ENCODE measurements around the gene ESF1. TPM values are rescaled to one million over a fixed set of nuclear protein-coding genes. Genes with fewer than 3 reads are reported as not detected.

The ESF1 gene
- 10 to 100 TPM; 22.4 to 29.9 (median 27.3) TPM for polyA plus RNA-seq (ENCODE audit: insufficient read length in 4 of 4)

GRCh38 chr20:13784893-13785715 lies at the start of gene ESF1, which contains the start of gene NDUFAF5:
Gene ESF1, minus strand, starts transcription at chr20:13784919. Its CDS starts 1,779 bp downstream, at chr20:13783140.
Gene NDUFAF5, plus strand, starts transcription at chr20:13785028. Its CDS starts 41 bp downstream, at chr20:13785069.
- DNase-seq (ENCODE audit: low read depth in 4 of 4, low spot score in 3 of 4) = peak; percentile 88 to 94 (median 92)

- no peak for DNase-seq (ENCODE audit: low read depth in 4 of 4, low spot score in 3 of 4)
Observed at GRCh38 chr20:13831476-13831875, 46.8 kb upstream of the ESF1 start.

- DNase-seq (ENCODE audit: low read depth in 4 of 4, low spot score in 3 of 4) = no peak
Observed at GRCh38 chr20:13825465-13825864, 40.7 kb upstream of the ESF1 start.

- DNase-seq (ENCODE audit: low read depth in 4 of 4, low spot score in 3 of 4) = no peak
Observed at GRCh38 chr20:13824459-13824858, 39.7 kb upstream of the ESF1 start.

GRCh38 chr20:13822459-13822858 lies 37.7 kb upstream of the ESF1 start:
- DNase-seq (ENCODE audit: low read depth in 4 of 4, low spot score in 3 of 4) = no peak

GRCh38 chr20:13821876-13822275 lies 37.2 kb upstream of the ESF1 start:
- DNase-seq (ENCODE audit: low read depth in 4 of 4, low spot score in 3 of 4) = no peak

GRCh38 chr20:13819885-13820645 lies 35.3 kb upstream of the ESF1 start:
- peak; percentile 12 to 50 (median 32) for DNase-seq (ENCODE audit: low read depth in 4 of 4, low spot score in 3 of 4)

- DNase-seq (ENCODE audit: low read depth in 4 of 4, low spot score in 3 of 4) = no peak
Observed at GRCh38 chr20:13817342-13817741, 32.6 kb upstream of the ESF1 start.

- DNase-seq (ENCODE audit: low read depth in 4 of 4, low spot score in 3 of 4) = no peak
Observed at GRCh38 chr20:13816757-13817156, 32.0 kb upstream of the ESF1 start.

GRCh38 chr20:13814672-13815071 lies 30.0 kb upstream of the ESF1 start:
- no peak for DNase-seq (ENCODE audit: low read depth in 4 of 4, low spot score in 3 of 4)

- DNase-seq (ENCODE audit: low read depth in 4 of 4, low spot score in 3 of 4) = no peak
Observed at GRCh38 chr20:13813910-13814309, 29.2 kb upstream of the ESF1 start.

- DNase-seq (ENCODE audit: low read depth in 4 of 4, low spot score in 3 of 4) = no peak
Observed at GRCh38 chr20:13810446-13810845, 25.7 kb upstream of the ESF1 start.

- DNase-seq (ENCODE audit: low read depth in 4 of 4, low spot score in 3 of 4) = no peak
Observed at GRCh38 chr20:13809855-13810254, 25.1 kb upstream of the ESF1 start.

GRCh38 chr20:13809373-13809772 lies 24.7 kb upstream of the ESF1 start:
- DNase-seq (ENCODE audit: low read depth in 4 of 4, low spot score in 3 of 4) = no peak

- no peak for DNase-seq (ENCODE audit: low read depth in 4 of 4, low spot score in 3 of 4)
Observed at GRCh38 chr20:13800728-13801134, 16.0 kb upstream of the ESF1 start.

GRCh38 chr20:13799974-13800373 lies 15.3 kb upstream of the ESF1 start:
- no peak for DNase-seq (ENCODE audit: low read depth in 4 of 4, low spot score in 3 of 4)

GRCh38 chr20:13799040-13799439 lies 14.3 kb upstream of the ESF1 start:
- DNase-seq (ENCODE audit: low read depth in 4 of 4, low spot score in 3 of 4) = no peak

GRCh38 chr20:13794667-13795066 lies 9.9 kb upstream of the ESF1 start:
- no peak for DNase-seq (ENCODE audit: low read depth in 4 of 4, low spot score in 3 of 4)

GRCh38 chr20:13793001-13793400 lies 8.3 kb upstream of the ESF1 start:
- DNase-seq (ENCODE audit: low read depth in 4 of 4, low spot score in 3 of 4) = no peak

- DNase-seq (ENCODE audit: low read depth in 4 of 4, low spot score in 3 of 4) = no peak
Observed at GRCh38 chr20:13791540-13792459, 7.1 kb upstream of the ESF1 start.

- no peak for DNase-seq (ENCODE audit: low read depth in 4 of 4, low spot score in 3 of 4)
Observed at GRCh38 chr20:13790708-13791107, 6.0 kb upstream of the ESF1 start.
